Thymus (tissue), 11 donors: ENCODE data around the gene P3H2. TPM values are rescaled to one million over a fixed set of nuclear protein-coding genes. Genes with fewer than 3 reads are reported as not detected.

Experiments
- DNase-seq, 9 donors: peaks; one replicate each; pipeline ENCODE4 v3.0.0-alpha.2; 2013; ENCODE audit warnings: low spot score in 9 of 9, low read depth in 6 of 9, missing footprints in 1 of 9
- H3K27ac ChIP-seq, 2 donors: one replicate each; pipeline ENCODE4 v1.5.1; 2013; ENCODE audit warnings: control low read depth in 1 of 2, low read depth in 1 of 2, low read length in 1 of 2, mild to moderate bottlenecking in 1 of 2, moderate library complexity in 1 of 2
- H3K27me3 ChIP-seq, 2 donors: one replicate each; pipeline ENCODE4 v1.5.1; 2013; ENCODE audit warnings: low read length in 1 of 2; ENCODE audit not compliant: control insufficient read depth in 2 of 2, insufficient read depth in 1 of 2
- H3K36me3 ChIP-seq, 2 donors: one replicate each; pipeline ENCODE4 v1.5.1; 2013; ENCODE audit warnings: low read length in 1 of 2, mild to moderate bottlenecking in 1 of 2, moderate library complexity in 1 of 2; ENCODE audit not compliant: control insufficient read depth in 2 of 2, insufficient read depth in 2 of 2
- H3K4me1 ChIP-seq, 2 donors: one replicate each; pipeline ENCODE4 v1.5.1; 2013; ENCODE audit warnings: low read length in 2 of 2; ENCODE audit not compliant: control insufficient read depth in 2 of 2, insufficient read depth in 2 of 2
- H3K4me3 ChIP-seq, 2 donors: one replicate each; pipeline ENCODE4 v1.5.1; 2013; ENCODE audit warnings: low read length in 2 of 2, control low read depth in 1 of 2, mild to moderate bottlenecking in 1 of 2
- H3K9me3 ChIP-seq, 2 donors: one replicate each; pipeline ENCODE4 v1.5.1; 2013; ENCODE audit warnings: low read length in 1 of 2, mild to moderate bottlenecking in 1 of 2; ENCODE audit not compliant: control insufficient read depth in 2 of 2, insufficient read depth in 1 of 2
- WGBS: extraction: QIAGEN DNeasy Blood & Tissue Kit; methylation state at CpG from one replicate; pipeline ENCODE4 v1.1.7; 2013; 5-methylcytosine and 5-hydroxymethylcytosine counted together
- polyA plus RNA-seq: library from polyadenylated mRNA; stranded (reverse); fragments of 200-250 nt; gene quantifications from one replicate; pipeline ENCODE4 v1.2.3, GENCODE V29; 2013
- total RNA-seq: library from RNA; stranded (reverse); fragments of 120-200 nt; gene quantifications from one replicate; pipeline ENCODE4 v1.2.4, GENCODE V29; 2013
- donor health status: healthy.

Gene P3H2
- total and polyA plus RNA-seq, 2 donors: 5.9 to 8.0 TPM

DNA sequence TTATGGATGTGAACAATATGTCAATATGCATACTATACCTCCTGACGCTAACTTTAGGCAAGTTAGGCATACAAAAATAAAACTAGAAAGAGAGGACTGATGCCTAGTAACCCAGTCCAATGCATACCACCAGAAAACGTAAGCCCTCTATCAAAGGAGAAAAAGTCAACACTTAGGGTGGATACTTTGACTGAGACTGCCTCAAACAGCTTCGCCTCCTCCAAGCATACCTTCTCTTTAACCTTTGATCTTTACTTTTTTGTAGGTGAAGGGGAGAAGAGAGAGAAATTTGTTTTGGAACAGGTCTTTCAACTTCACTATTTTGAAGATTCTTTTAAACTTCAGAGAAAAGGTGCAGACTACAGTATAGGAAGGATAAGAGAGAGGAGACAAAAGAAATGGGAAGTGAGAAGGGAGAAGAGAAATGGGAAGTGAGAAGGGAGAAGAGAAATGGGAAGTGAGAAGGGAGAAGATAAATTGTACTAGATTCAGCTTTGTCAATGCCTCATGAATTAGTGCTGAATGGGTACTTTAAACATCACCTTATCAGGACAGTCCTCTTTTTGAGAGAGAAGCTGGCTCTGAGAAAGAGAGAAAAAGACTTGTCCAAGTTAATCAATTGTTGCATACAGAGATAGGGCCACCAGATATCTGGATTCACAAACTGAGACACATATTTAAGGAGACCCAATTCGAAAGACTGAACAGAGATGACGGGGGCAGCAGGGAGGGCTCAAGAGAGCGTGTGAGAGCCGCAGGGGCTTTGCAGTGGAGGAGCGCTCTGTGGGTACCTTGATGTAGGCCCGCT, 1.0 kb downstream of the P3H2 start:
- peak in 1 of 9 donors; percentile 11 for DNase-seq
- H3K4me3 ChIP-seq: peak overlapping the region; percentile 22 to 38
- no peaks in the 10 kb centered on the region for H3K36me3 ChIP-seq
- WGBS: 35% methylated on average over 9 of the region's 9 CpGs
- H3K4me1 ChIP-seq: peaks cover 0 to 6% of the 10 kb centered on the region in 2 donors
- peak overlapping the region in 1 of 2 donors; percentile 23 for H3K27ac ChIP-seq
- peaks cover 17 to 40% of the 10 kb centered on the region in 2 donors for H3K27me3 ChIP-seq
- peaks cover 0 to 6% of the 10 kb centered on the region in 2 donors for H3K9me3 ChIP-seq

DNA sequence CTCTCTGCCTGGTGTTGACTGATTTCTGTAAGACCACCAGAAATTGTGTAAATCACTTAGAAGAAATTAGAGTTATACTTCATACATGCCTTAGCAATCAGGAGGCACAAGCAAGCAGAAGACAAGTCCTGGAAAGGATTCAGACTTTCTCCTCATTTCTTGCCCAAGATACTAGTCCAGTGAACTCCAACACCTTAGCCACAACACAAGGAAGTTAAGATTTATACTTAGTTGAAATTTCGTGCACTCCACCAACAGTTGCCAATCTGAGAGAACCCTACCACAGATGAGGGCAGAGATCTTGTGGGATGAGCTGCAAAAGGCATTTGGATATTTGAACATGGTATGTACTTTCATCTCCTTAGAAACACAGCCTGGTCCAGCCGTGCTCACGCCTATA, 2.3 kb downstream of the P3H2 start:
- WGBS: 93% methylated on average over 3 of the region's 3 CpGs
- peaks cover 17 to 40% of the 10 kb centered on the region in 2 donors for H3K27me3 ChIP-seq
- H3K27ac ChIP-seq: no peak overlapping the region

DNA sequence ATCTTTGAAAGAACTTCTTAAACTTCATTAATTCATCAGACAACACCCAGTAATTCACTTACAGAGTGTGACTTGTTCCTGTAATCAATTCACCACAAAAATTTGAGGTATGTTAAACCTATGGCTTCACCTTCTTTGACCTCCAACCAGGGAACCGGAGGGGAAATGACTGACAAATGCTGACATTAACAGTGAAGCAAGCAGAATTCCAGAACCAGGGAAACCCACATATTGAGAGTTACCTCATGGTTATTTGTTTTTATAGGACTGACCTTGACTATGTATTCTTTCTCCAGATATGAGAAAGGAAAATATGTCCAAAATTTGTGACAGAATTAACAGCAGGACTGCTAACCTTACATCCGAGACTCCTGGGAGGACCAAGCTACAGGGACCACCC, 2.7 kb downstream of the P3H2 start:
- Histone ChIP-seq H3K4me3 (no peak overlapping the region), H3K4me1 (peaks cover 0 to 6% of the 10 kb centered on the region in 2 donors), H3K27me3 (peaks cover 17 to 40% of the 10 kb centered on the region in 2 donors), H3K27ac (no peak overlapping the region), H3K9me3 (peaks cover 0 to 6% of the 10 kb centered on the region in 2 donors), H3K36me3 (no peaks in the 10 kb centered on the region)
- 89% methylated on average over 2 of the region's 2 CpGs for WGBS
- DNase-seq: no peak

More for the DNA sequence above, 2.3 kb downstream of the P3H2 start:
- DNase-seq: no peak
- Histone ChIP-seq H3K4me3 (no peak overlapping the region), H3K36me3 (no peaks in the 10 kb centered on the region), H3K9me3 (peaks cover 0 to 6% of the 10 kb centered on the region in 2 donors), H3K4me1 (peaks cover 0 to 6% of the 10 kb centered on the region in 2 donors)

DNA sequence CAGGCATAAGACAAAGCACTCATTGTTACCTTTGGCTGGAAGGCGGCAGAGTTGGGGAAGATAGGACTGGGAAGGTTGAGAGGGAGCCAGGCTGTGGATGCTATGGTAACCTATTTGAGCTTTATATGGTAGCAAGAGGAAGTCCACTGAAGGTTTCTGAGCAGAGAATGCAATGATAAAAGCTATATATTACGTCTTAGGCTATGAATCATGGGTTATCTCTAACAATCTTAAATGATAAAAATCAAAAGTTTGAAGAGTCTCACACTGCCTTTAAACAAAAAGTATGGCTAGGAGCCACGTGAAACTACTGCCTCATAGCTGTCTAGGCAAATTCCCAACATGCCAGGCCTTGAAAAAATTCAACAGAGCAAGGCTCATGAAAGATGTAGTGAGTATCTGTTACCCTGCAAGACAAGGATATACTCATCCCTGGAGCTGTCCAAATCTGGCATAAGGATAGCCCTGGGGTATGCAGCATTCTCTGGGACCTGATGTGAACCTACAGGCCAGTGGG, 4.1 kb downstream of the P3H2 start:
- Histone ChIP-seq H3K4me1 (peaks cover 0 to 4% of the 10 kb centered on the region in 2 donors), H3K4me3 (no peak overlapping the region), H3K9me3 (peaks cover 0 to 6% of the 10 kb centered on the region in 2 donors), H3K27me3 (peaks cover 15 to 31% of the 10 kb centered on the region in 2 donors), H3K36me3 (no peaks in the 10 kb centered on the region), H3K27ac (no peak overlapping the region)
- WGBS: 80% methylated on average over 3 of the region's 3 CpGs
- no peak for DNase-seq

DNA sequence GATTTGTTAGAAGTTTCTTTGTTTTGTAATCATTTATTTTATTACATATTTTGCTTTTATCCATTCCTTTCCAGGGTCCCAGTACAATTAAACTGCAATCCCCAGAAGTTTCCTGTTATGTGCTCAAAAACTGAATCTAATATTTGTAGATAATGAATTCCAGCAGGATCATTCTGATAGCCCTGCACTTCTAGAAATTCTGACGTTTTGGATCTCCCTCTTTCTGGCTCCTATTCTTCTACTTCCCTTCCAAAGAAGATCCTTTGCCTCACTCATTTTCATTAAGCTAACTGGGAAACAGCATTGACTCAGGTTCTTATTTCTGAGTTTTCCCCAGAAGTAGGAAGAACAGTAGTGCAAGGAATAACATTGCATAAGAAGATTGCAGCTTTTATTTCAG, 9.9 kb downstream of the P3H2 start:
- DNase-seq: no peak
- Histone ChIP-seq H3K27ac (no peak overlapping the region), H3K4me3 (no peak overlapping the region), H3K27me3 (no peaks in the 10 kb centered on the region), H3K9me3 (no peaks in the 10 kb centered on the region), H3K4me1 (no peaks in the 10 kb centered on the region), H3K36me3 (no peaks in the 10 kb centered on the region)
- 80% methylated on average over 1 of the region's 1 CpG for WGBS

DNA sequence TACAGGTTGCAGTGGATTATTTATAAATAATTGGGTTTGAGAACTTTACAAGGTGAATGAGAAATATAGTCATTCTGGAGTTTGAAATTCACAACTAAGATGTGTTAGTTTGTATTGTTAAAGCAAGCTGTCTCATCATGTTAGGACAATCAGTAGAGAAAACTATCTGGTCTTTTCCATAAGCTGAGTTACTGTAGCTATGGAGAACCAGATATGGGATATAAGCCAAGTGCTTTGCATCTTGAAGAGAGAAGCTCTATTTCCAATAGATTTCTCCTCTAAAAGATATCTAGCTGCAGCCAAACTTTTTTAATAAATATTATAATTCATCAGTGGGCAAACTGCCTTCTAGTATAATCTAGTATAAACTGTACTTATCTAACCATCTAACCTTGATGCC, 11.3 kb downstream of the P3H2 start:
- DNase-seq: no peak
- Histone ChIP-seq H3K27me3 (no peaks in the 10 kb centered on the region), H3K9me3 (no peaks in the 10 kb centered on the region), H3K36me3 (no peaks in the 10 kb centered on the region), H3K4me3 (no peak overlapping the region), H3K4me1 (no peaks in the 10 kb centered on the region), H3K27ac (no peak overlapping the region)

DNA sequence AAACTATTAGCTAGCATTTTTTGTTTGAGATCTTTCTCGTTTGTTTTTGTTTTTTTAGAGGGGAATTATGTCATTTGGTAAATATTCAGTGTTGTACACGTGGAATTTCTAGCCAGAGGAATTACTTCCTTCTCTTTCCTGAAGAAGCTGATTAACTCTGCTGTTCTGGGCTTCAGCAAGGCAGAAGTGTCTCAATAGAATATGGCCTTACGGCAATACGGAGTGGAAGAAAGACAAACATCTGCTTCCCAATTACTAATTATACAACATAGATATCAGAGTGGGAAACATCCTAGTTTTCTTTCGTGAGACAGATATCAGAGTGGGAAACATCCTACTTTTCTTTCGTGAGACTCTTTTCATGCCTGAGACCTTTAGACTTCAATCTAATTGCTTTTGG, 11.9 kb downstream of the P3H2 start:
- no peak for DNase-seq
- H3K36me3 ChIP-seq: no peaks in the 10 kb centered on the region
- 83% methylated on average over 6 of the region's 6 CpGs for WGBS
- H3K27me3 ChIP-seq: no peaks in the 10 kb centered on the region
- no peaks in the 10 kb centered on the region for H3K9me3 ChIP-seq
- no peak overlapping the region for H3K27ac ChIP-seq
- no peak overlapping the region for H3K4me3 ChIP-seq
- no peaks in the 10 kb centered on the region for H3K4me1 ChIP-seq

DNA sequence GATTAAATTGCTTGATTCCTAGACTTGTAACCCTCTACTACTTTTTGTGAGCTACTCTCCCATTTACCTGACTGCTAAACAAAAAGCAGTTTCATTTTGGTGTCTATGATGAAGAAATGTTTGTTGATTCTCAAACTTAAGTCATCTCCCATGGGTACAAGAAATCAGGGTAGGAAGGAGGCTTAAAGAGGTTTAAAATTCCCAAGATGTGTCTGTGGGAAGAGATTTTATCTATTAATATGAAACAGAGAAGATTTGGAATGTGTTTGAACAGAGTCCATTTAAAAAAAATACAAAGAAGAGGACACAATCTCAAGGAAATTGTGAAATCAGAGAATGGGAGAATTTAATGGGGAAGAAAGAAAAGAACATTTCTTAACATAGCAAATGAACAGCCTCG, 14.8 kb downstream of the P3H2 start:
- no peak for DNase-seq
- H3K27me3 ChIP-seq: no peaks in the 10 kb centered on the region
- no peak overlapping the region for H3K27ac ChIP-seq
- H3K4me1 ChIP-seq: peaks cover 0 to 2% of the 10 kb centered on the region in 2 donors
- no peaks in the 10 kb centered on the region for H3K9me3 ChIP-seq
- 76% methylated on average over 1 of the region's 1 CpG for WGBS
- H3K4me3 ChIP-seq: no peak overlapping the region
- H3K36me3 ChIP-seq: no peaks in the 10 kb centered on the region

DNA sequence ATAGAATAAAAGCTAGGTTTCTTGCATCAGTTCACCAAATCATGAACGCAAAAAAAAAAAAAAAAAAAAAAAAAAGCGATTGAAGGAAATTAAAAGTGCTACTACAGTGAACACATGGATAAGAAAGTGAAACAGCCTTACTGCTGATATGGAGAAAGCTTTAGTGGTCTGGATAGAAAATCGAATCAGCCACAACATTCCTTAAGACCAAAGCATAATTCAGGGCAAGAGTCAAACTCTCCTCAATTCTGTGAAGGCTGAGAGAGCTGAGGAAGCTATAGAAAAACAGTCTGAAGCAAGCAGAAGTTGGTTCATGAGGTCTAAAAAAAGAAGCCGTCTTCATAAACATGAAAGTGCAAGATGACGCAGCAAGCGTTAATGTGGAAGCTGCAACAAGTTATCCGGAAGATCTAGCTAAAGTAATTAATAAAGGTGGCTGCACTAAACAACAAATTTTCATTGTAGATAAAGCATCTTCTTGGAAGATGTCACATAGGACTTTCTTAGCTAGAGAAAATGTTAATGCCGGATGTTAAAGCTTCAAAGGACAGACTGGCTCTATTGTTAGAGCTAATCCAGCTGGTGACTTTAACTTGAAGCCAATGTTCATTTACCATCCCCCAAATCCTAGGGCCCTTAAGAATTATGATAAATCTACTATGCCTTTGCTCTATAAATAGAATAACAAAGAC, 19.2 kb downstream of the P3H2 start:
- H3K27ac ChIP-seq: peak overlapping the region; percentile 20 to 53
- WGBS: 20% methylated on average over 8 of the region's 8 CpGs
- no peaks in the 10 kb centered on the region for H3K36me3 ChIP-seq
- H3K27me3 ChIP-seq: no peaks in the 10 kb centered on the region
- H3K4me3 ChIP-seq: no peak overlapping the region
- no peaks in the 10 kb centered on the region for H3K9me3 ChIP-seq
- peak in 3 of 9 donors; percentile 7 to 42 (median 16) for DNase-seq
- peaks cover 0 to 2% of the 10 kb centered on the region in 2 donors for H3K4me1 ChIP-seq
